Adrenal gland (tissue), 5 donors: Measurements from ENCODE around the gene OR52K1.

Experiments used
- POLR2A ChIP-seq, 2 donors: fragments of 450-650 bp; IDR thresholded peaks; one replicate each; pipeline ENCODE4 v1.6.1; 2017; ENCODE audit warnings: antibody characterized with exemption in 2 of 2, mild to moderate bottlenecking in 2 of 2, moderate library complexity in 1 of 2
- TF ChIP-seq, protein P1 (sequence below), 6 experiments: fragments of 450-650 bp in 4 of 6; fragments of 200-600 bp in 2 of 6; sonication (generic) in 1 of 6; IDR thresholded peaks; 1 replicate in 5 of 6; 2 replicates in 1 of 6; pipeline versions ENCODE4 v1.5.1 to v1.8.0; 2016 to 2021; ENCODE audit warnings: antibody characterized with exemption in 6 of 6, mild to moderate bottlenecking in 2 of 6, moderate library complexity in 1 of 6
- donor health status: DM: no; HTN: no; CAD: no.

DNA sequence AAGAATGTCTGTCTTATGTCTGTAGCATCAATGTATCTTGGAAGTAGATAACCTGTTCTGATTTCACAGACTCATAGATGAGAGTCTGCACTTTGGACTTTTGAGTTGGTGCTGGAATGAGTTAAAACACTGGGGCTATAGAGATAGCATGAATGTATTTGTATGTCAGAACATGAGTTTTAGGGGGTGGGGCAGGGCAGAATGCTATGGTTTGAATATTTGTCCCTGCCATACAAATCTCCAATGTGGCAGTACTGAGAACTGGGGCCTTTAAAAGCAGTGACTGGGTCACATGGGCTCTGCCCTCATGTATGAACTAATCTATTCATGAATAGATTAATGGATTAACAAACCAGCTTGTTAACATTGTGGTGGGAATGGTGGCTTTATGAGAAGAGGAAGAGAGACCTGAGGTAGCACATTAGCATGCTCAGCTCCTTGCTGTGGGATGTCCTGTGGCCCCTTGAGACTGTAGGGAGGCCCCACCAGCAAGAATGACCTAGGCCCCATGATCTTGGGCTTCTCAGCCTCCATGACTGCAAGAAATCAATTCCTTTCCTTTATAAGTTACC, 15.5 kb upstream of the OR52K1 start:
- TF ChIP-seq, protein P1, sequence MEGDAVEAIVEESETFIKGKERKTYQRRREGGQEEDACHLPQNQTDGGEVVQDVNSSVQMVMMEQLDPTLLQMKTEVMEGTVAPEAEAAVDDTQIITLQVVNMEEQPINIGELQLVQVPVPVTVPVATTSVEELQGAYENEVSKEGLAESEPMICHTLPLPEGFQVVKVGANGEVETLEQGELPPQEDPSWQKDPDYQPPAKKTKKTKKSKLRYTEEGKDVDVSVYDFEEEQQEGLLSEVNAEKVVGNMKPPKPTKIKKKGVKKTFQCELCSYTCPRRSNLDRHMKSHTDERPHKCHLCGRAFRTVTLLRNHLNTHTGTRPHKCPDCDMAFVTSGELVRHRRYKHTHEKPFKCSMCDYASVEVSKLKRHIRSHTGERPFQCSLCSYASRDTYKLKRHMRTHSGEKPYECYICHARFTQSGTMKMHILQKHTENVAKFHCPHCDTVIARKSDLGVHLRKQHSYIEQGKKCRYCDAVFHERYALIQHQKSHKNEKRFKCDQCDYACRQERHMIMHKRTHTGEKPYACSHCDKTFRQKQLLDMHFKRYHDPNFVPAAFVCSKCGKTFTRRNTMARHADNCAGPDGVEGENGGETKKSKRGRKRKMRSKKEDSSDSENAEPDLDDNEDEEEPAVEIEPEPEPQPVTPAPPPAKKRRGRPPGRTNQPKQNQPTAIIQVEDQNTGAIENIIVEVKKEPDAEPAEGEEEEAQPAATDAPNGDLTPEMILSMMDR (IDR thresholded peaks at IDR 0.05) = no peak
- TF ChIP-seq POLR2A (IDR thresholded peaks at IDR 0.05) = no peak
